Neuronal stem cell (in vitro differentiated cells): ENCODE results near the gene DDX27.

ENCODE experiments used
- DNase-seq: peaks from one replicate; pipeline ENCODE4 v3.0.0-alpha.2; 2013; ENCODE audit warnings: low spot score
- H2AFZ ChIP-seq: one replicate; pipeline ENCODE4 v1.6.1; 2013; ENCODE audit warnings: mild to moderate bottlenecking, low read length, inconsistent platforms
- H2AK5ac ChIP-seq: 2 replicates; pipeline ENCODE4 v1.6.1; 2013; ENCODE audit warnings: low read depth, mild to moderate bottlenecking, inconsistent platforms, low read length, moderate library complexity, mixed read lengths
- H2BK120ac ChIP-seq: 2 replicates; pipeline ENCODE4 v1.6.1; 2013; ENCODE audit warnings: low read depth, mild to moderate bottlenecking, inconsistent platforms, low read length, moderate library complexity, mixed read lengths
- H2BK12ac ChIP-seq: one replicate; pipeline ENCODE4 v1.6.1; 2013; ENCODE audit warnings: low read length, inconsistent platforms
- H2BK15ac ChIP-seq: 2 replicates; pipeline ENCODE4 v1.6.1; 2013; ENCODE audit warnings: mild to moderate bottlenecking, low read length, inconsistent platforms, mixed read lengths
- H2BK5ac ChIP-seq: one replicate; pipeline ENCODE4 v1.6.1; 2013; ENCODE audit warnings: inconsistent platforms, mild to moderate bottlenecking, low read length, moderate library complexity
- H3K14ac ChIP-seq: one replicate; pipeline ENCODE4 v1.6.1; 2013; ENCODE audit warnings: low read length, inconsistent platforms
- H3K18ac ChIP-seq: 2 replicates; pipeline ENCODE4 v1.6.1; 2013; ENCODE audit warnings: low read length, inconsistent platforms
- H3K23ac ChIP-seq: 2 replicates; pipeline ENCODE4 v1.6.1; 2013; ENCODE audit warnings: low read depth, mild to moderate bottlenecking, mixed read lengths, low read length, inconsistent platforms; ENCODE audit not compliant: poor library complexity
- H3K27ac ChIP-seq: replicated peaks from 3 replicates; pipeline ENCODE4 v1.5.1; 2013; ENCODE audit warnings: low read length, inconsistent platforms
- H3K27me3 ChIP-seq, 3 experiments: 2 replicates each; pipeline ENCODE4 v1.6.1; 2013; ENCODE audit warnings: low read length in 3 of 3, mild to moderate bottlenecking in 2 of 3, inconsistent platforms in 1 of 3, low read depth in 1 of 3, mixed read lengths in 1 of 3, moderate library complexity in 1 of 3; ENCODE audit not compliant: control insufficient read depth in 3 of 3, insufficient read depth in 3 of 3
- H3K36me3 ChIP-seq, 2 donors: replicated peaks in 1 of 2; 2 replicates each; pipeline ENCODE4 v1.6.1; 2013; ENCODE audit warnings: low read length in 2 of 2; ENCODE audit not compliant: control insufficient read depth in 2 of 2, insufficient read depth in 2 of 2
- H3K4ac ChIP-seq: 2 replicates; pipeline ENCODE4 v1.6.1; 2013; ENCODE audit warnings: inconsistent platforms, mild to moderate bottlenecking, low read length, moderate library complexity
- H3K4me1 ChIP-seq, 2 donors: 1 replicate in 1 of 2; 2 replicates in 1 of 2; pipeline ENCODE4 v1.6.1; 2013; ENCODE audit warnings: low read length in 2 of 2, low read depth in 1 of 2; ENCODE audit not compliant: control insufficient read depth in 2 of 2, insufficient read depth in 1 of 2
- H3K4me2 ChIP-seq: one replicate; pipeline ENCODE4 v1.6.1; 2013; ENCODE audit warnings: mild to moderate bottlenecking, low read length, inconsistent platforms; ENCODE audit not compliant: insufficient read depth, poor library complexity, severe bottlenecking
- H3K4me3 ChIP-seq, 2 donors: 2 replicates each; pipeline ENCODE4 v1.5.1; 2013; ENCODE audit warnings: low read length in 2 of 2, mild to moderate bottlenecking in 2 of 2, inconsistent platforms in 1 of 2, moderate library complexity in 1 of 2
- H3K79me1 ChIP-seq: one replicate; pipeline ENCODE4 v1.6.1; 2013; ENCODE audit warnings: low read depth, mild to moderate bottlenecking, inconsistent platforms, low read length, moderate library complexity
- H3K9ac ChIP-seq: one replicate; pipeline ENCODE4 v1.6.1; 2013; ENCODE audit warnings: mild to moderate bottlenecking, low read depth, low read length, inconsistent platforms; ENCODE audit not compliant: poor library complexity
- H3K9me3 ChIP-seq, 2 donors: replicated peaks in 1 of 2; 2 replicates each; pipeline versions ENCODE3 to v1.6.1; 2013; ENCODE audit warnings: low read length in 2 of 2, mild to moderate bottlenecking in 2 of 2, inconsistent platforms in 1 of 2, low read depth in 1 of 2, mixed read lengths in 1 of 2, moderate library complexity in 1 of 2; ENCODE audit not compliant: control insufficient read depth in 2 of 2, insufficient read depth in 1 of 2
- H4K8ac ChIP-seq: one replicate; pipeline ENCODE4 v1.6.1; 2013; ENCODE audit warnings: low read depth, mild to moderate bottlenecking, inconsistent platforms, low read length, moderate library complexity
- H4K91ac ChIP-seq: one replicate; pipeline ENCODE4 v1.6.1; 2013; ENCODE audit warnings: low read length, low read depth, mild to moderate bottlenecking, inconsistent platforms; ENCODE audit not compliant: poor library complexity
- WGBS, 2 donors: extraction: QIAGEN DNeasy Blood & Tissue Kit; methylation state at CpG; one replicate each; pipeline ENCODE4 v1.1.7; 2013; ENCODE audit warnings: missing lambda C conversion rate in 2 of 2, mixed read lengths in 1 of 2; ENCODE audit not compliant: insufficient read length in 2 of 2, insufficient replicate concordance in 1 of 2; ENCODE audit errors: extremely low coverage in 2 of 2; 5-methylcytosine and 5-hydroxymethylcytosine counted together

The DDX27 gene

DNA sequence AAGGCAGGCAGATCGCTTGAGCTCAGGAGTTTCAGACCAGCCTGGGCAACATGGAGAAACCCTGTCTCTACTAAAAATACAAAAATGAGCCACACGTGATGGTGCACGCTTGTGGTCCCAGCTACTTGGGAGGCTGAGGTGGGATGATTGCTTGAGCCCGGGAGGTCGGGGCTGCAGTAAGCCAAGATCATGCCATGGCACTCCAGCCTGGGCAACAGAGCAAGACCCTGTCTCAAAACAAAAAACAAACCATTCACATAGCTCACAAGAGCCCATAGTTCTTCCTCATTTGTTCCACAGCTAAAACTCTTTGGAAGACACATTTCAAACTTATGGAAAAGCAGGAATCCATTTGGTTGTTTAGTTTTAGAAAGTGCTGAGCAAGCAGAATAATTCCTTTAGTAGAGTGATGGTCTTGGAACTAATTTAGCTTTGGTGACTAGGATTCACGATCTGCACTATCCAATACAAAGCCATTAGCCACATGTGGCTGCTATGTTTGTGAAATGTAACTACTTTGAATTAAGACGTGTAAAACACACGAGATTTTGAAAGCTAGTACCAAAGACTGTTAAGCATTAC is 54.6 kb downstream of the DDX27 start:
- no peak for DNase-seq
- Histone ChIP-seq H3K79me1 (peaks cover 4% of the 10 kb centered on the region), H3K4me1 (no peaks in the 10 kb centered on the region), H2BK120ac (no peak overlapping the region), H3K9ac (no peak overlapping the region), H3K23ac (no peak overlapping the region), H3K27ac (no peak overlapping the region), H3K14ac (no peak overlapping the region), H3K4me3 (no peak overlapping the region), H2AFZ (no peak overlapping the region), H3K18ac (no peak overlapping the region), H3K36me3 (peaks cover 13 to 77% of the 10 kb centered on the region in 2 donors), H4K91ac (no peak overlapping the region), H3K9me3 (peaks cover 2 to 28% of the 10 kb centered on the region in 2 donors), H2BK15ac (no peak overlapping the region), H2BK5ac (no peak overlapping the region), H2BK12ac (no peak overlapping the region), H3K4ac (no peak overlapping the region), H2AK5ac (no peak overlapping the region), H4K8ac (no peak overlapping the region), H3K4me2 (no peak overlapping the region), H3K27me3 (no peaks in the 10 kb centered on the region)
- WGBS, 2 donors = no CpG with 5 or more reads among the region's 8 CpGs

DNA sequence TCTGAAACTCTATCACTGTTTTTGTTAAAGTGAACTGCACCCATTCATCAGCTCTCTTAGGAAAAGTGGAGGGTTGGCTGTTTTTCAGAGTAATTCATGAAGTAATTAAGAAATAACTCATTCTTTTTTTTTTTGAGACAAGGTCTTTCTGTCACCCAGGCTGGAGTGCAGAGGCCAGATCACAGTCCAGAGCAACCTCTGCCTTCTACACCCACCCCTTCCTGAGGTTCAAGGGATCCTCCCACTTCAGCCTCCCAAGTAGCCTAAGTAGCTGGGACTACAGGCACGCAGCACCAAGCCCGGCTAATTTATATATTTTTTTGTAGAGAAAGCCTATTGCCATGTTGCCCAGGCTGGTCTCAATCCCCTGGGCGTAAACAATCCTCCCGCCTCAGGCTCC is 56.0 kb downstream of the DDX27 start:
- Histone ChIP-seq H4K8ac (no peak overlapping the region), H3K9ac (no peak overlapping the region), H3K9me3 (peaks cover 7 to 29% of the 10 kb centered on the region in 2 donors), H2BK15ac (no peak overlapping the region), H3K36me3 (peaks cover 17 to 77% of the 10 kb centered on the region in 2 donors), H4K91ac (no peak overlapping the region), H3K23ac (no peak overlapping the region), H3K18ac (no peak overlapping the region), H3K4me3 (no peak overlapping the region), H3K4me1 (peaks cover 0 to 1% of the 10 kb centered on the region in 2 donors), H3K4me2 (no peak overlapping the region), H2BK5ac (no peak overlapping the region), H3K79me1 (peaks cover 4% of the 10 kb centered on the region), H3K14ac (no peak overlapping the region), H2AFZ (no peak overlapping the region), H3K27me3 (no peaks in the 10 kb centered on the region), H2AK5ac (no peak overlapping the region), H3K27ac (no peak overlapping the region), H3K4ac (no peak overlapping the region), H2BK12ac (no peak overlapping the region), H2BK120ac (no peak overlapping the region)
- WGBS, 2 donors = no CpG with 5 or more reads among the region's 4 CpGs
- no peak for DNase-seq

DNA sequence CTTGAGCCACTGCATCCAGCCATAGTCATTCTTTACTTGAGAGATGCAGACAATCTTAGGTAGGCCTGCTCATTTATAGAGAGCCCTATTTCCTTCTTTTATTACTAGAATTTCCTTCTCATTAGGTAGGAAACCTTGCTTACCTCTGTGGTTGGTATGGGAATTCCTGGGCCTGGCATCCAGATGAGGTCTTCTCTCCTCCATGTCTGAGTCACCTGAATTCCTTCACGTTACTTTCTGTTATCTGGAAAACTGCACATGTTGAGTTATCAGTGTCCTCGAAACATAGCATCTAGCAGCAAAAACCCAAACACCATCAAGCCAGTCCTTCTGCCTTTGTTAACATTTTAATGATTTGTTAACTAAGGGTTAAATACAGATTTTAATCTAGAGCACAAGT is 56.4 kb downstream of the DDX27 start:
- no peak overlapping the region for H2AFZ ChIP-seq
- no peak overlapping the region for H3K18ac ChIP-seq
- H3K9me3 ChIP-seq = peaks cover 11 to 32% of the 10 kb centered on the region in 2 donors
- no peak overlapping the region for H4K91ac ChIP-seq
- H3K14ac ChIP-seq = no peak overlapping the region
- H2BK15ac ChIP-seq = no peak overlapping the region
- no CpG with 5 or more reads among the region's 2 CpGs for WGBS, 2 donors
- peaks cover 0 to 1% of the 10 kb centered on the region in 2 donors for H3K4me1 ChIP-seq
- H3K4me3 ChIP-seq = no peak overlapping the region
- no peak overlapping the region for H4K8ac ChIP-seq
- peaks cover 4% of the 10 kb centered on the region for H3K79me1 ChIP-seq
- no peak overlapping the region for H3K4me2 ChIP-seq
- H2AK5ac ChIP-seq = no peak overlapping the region
- no peak overlapping the region for H3K4ac ChIP-seq
- no peak overlapping the region for H3K9ac ChIP-seq
- peaks cover 17 to 77% of the 10 kb centered on the region in 2 donors for H3K36me3 ChIP-seq
- no peak overlapping the region for H2BK120ac ChIP-seq
- no peak overlapping the region for H3K27ac ChIP-seq
- DNase-seq = no peak
- H2BK5ac ChIP-seq = no peak overlapping the region
- no peaks in the 10 kb centered on the region for H3K27me3 ChIP-seq
- no peak overlapping the region for H3K23ac ChIP-seq
- no peak overlapping the region for H2BK12ac ChIP-seq

DNA sequence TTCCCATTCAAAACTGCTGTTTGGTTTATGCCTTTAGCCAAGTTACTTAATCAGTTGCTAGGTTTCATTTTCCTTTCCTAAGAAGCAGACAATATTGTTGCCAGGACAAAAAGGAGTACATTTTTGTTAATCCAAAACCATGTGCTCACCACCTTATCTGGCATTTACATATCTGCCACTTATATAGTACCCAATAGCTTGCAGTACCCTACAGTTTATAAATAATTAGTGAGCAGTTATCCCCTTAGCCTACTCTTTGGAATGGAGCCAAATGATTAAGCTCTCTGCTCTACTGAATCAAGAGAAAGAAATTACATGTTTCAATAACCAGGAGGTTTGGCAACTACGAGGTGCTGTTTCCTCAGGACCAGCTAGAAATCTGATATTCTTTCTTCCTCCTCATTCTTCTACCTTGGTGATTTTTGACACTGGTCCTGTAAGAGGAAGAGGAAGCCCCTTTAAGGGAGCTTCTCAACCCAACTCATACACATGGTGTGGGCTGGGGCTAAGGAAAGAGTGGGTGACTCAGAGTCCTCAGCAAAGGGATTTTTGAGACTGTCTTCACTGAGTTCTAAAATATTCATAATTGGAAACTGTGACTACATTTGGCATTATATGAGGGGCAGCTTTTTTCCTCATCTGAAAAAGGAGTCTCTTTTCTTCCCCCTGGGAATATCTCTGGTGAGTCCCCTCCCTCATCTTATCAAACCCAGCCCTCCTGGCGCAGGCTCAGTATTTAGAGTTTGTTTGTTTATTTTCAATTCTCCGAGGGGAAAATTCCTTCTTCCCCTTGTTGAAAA is 57.1 kb downstream of the DDX27 start:
- H2BK15ac ChIP-seq = no peak overlapping the region
- no peak overlapping the region for H2BK120ac ChIP-seq
- H4K8ac ChIP-seq = no peak overlapping the region
- H3K4me2 ChIP-seq = no peak overlapping the region
- no peak overlapping the region for H2AK5ac ChIP-seq
- H3K9ac ChIP-seq = no peak overlapping the region
- H2BK12ac ChIP-seq = no peak overlapping the region
- H2AFZ ChIP-seq = no peak overlapping the region
- H3K9me3 ChIP-seq = peaks cover 17 to 40% of the 10 kb centered on the region in 2 donors
- H3K36me3 ChIP-seq = peaks cover 19 to 77% of the 10 kb centered on the region in 2 donors
- H3K4me3 ChIP-seq = peak overlapping the region in 1 of 2 donors; percentile 76
- WGBS, 2 donors = no CpG with 5 or more reads among the region's 3 CpGs
- H2BK5ac ChIP-seq = no peak overlapping the region
- no peak overlapping the region for H3K18ac ChIP-seq
- no peak overlapping the region for H3K27ac ChIP-seq
- peaks cover 7% of the 10 kb centered on the region for H3K79me1 ChIP-seq
- DNase-seq = no peak
- H3K27me3 ChIP-seq = no peaks in the 10 kb centered on the region
- no peak overlapping the region for H3K14ac ChIP-seq
- H3K23ac ChIP-seq = no peak overlapping the region
- H4K91ac ChIP-seq = no peak overlapping the region
- no peak overlapping the region for H3K4ac ChIP-seq
- peaks cover 0 to 3% of the 10 kb centered on the region in 2 donors for H3K4me1 ChIP-seq
